KOPT-K1 (cell line): ENCODE results near the gene DPCD.

Source experiments
- H3K27ac ChIP-seq: fragments of 200-600 bp; sonication (generic); 2 replicates; pipeline ENCODE4 v1.5.1; 2016; ENCODE audit warnings: antibody characterized with exemption, mild to moderate bottlenecking, low read depth, low read length; ENCODE audit not compliant: poor library complexity, severe bottlenecking
- H3K36me3 ChIP-seq: fragments of 200-600 bp; sonication (generic); 2 replicates; pipeline ENCODE4 v1.5.1; 2017; ENCODE audit warnings: antibody characterized with exemption, mild to moderate bottlenecking, low read length, moderate library complexity; ENCODE audit not compliant: insufficient read depth
- H3K9me3 ChIP-seq: fragments of 200-600 bp; sonication (generic); 2 replicates; pipeline ENCODE4 v1.5.1; 2017; ENCODE audit warnings: antibody characterized with exemption, low read length, mild to moderate bottlenecking; ENCODE audit not compliant: insufficient read depth, poor library complexity, severe bottlenecking

The DPCD gene

GRCh38 chr10:101563497-101564040 is 24.6 kb upstream of the DPCD start:
- no peak overlapping the region for H3K27ac ChIP-seq
- H3K9me3 ChIP-seq, result no peaks in the 10 kb centered on the region
- no peaks in the 10 kb centered on the region for H3K36me3 ChIP-seq

GRCh38 chr10:101564490-101564991 is 23.6 kb upstream of the DPCD start:
- Histone ChIP-seq H3K36me3 (no peaks in the 10 kb centered on the region), H3K9me3 (no peaks in the 10 kb centered on the region), H3K27ac (no peak overlapping the region)

DNA sequence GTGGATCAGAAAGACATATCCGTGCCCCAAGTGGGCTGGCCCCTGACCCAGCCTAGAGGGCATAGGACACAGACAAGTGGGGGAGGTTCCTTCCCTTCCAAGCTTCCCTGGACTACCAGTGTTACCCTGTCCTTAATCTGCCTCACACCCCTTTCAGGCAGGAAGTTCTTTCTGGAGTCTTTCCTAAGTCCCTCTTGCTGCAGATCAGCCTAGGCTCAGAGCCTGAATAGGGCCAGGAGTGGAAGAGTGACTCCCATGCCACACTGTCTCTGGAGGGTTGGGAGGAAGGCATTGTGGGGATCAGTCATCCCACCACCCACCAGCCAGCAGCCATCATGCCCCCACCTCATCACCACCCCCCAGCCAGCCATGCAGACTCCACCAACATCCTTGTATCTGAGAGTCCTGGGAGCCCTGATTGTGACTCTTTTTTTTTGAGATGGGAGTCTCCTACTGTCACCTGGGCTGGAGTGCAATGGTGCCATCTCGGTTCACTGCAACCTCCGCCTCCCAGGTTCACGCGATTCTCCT is 22.7 kb upstream of the DPCD start:
- Histone ChIP-seq H3K9me3 (no peaks in the 10 kb centered on the region), H3K27ac (no peak overlapping the region), H3K36me3 (no peaks in the 10 kb centered on the region)

DNA sequence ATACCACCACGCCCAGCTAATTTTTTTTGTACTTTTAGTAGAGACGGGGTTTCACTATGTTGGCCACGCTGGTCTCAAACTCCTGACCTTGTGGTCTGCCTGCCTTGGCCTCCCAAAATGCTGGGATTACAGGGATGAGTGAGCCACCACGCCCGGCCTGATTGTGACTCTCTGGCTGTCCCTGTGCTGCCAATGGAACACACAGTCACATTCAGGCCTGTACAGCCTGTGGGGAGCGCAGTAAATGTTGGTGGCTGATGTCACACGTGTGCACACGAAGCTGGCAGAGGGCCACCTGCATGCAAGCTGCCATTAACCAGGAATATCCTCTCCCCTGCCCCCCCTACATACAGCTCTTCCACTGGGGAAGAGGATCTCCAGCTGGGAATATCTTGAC is 22.2 kb upstream of the DPCD start:
- Histone ChIP-seq H3K27ac (no peak overlapping the region), H3K36me3 (no peaks in the 10 kb centered on the region), H3K9me3 (no peaks in the 10 kb centered on the region)

DNA sequence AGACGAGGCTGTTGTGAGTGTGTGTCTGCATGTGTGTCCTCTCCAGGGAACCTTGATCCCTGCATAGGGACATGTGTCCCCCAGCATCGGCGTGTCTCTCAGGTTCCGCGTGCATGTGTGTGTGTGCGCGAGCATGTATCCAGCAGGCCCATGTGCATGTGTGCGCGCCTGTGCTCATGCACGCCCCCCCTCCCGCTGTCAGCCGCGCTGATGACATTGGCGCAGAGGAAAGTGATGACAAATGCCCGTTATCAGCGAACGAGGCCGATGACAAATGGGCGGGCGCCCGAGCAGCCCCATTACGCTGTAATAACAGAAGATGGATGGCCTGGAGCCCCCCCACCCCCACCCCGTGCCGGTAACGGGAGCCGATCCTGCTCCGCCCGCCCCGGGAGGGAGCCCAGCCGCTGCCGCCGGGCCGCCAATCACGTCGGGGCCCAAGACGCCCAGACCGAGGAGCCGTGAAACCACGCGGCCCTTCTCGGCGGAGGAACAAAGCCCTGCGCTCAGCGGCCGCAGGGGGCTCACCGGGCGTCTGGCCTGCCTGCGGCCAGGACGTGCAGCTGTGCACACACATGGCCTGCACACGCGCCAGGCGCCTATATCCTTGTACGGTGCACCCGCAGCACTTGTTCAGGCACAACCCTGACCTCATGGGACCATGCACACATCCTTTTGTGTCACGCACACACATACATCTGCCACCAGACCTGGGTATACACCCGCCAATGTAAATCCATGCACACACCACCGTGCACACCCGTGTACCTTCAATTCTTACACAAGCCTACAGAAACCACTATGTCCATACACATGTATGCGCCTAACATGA is 21.6 kb upstream of the DPCD start:
- no peaks in the 10 kb centered on the region for H3K9me3 ChIP-seq
- no peak overlapping the region for H3K27ac ChIP-seq
- no peaks in the 10 kb centered on the region for H3K36me3 ChIP-seq

DNA sequence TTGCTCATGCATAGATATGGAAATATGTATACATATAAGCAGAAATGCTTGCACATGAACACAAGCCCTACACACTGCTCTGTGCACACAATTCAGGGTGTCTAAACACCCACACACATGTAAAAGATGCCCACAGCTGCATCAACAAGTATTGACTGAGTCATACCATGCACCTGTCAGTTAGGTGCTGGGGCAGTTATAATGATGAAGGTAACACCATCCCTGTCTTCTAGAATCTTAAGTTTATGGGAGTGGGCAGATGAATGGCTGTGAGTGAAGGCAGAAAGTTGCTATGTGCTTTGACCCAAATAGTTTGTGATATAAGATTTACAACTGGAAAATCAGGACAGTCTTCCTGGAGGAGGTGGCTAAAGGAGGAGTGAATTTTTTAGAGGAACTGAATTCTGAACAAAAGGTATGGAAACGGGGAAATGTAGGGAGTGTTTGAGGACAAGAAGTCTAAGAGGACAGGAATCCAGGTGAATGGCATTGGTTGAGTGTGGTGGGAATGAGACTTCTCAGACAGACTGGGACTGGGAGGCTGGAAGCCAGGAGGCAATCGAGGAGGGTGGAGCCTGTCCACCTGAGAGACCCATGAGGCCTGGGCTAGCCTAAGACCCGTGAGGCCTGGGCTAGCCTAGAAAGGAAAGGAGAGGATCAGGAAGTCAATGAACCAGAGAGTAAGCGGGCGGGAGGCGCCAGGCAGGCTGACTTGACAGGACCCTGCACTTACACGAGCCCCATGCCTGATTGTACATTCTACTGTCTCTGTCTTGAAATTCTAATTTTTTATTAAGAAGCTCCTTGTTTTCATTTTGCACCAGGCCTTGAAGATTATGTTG is 20.7 kb upstream of the DPCD start:
- Histone ChIP-seq H3K9me3 (no peaks in the 10 kb centered on the region), H3K36me3 (no peaks in the 10 kb centered on the region), H3K27ac (no peak overlapping the region)

DNA sequence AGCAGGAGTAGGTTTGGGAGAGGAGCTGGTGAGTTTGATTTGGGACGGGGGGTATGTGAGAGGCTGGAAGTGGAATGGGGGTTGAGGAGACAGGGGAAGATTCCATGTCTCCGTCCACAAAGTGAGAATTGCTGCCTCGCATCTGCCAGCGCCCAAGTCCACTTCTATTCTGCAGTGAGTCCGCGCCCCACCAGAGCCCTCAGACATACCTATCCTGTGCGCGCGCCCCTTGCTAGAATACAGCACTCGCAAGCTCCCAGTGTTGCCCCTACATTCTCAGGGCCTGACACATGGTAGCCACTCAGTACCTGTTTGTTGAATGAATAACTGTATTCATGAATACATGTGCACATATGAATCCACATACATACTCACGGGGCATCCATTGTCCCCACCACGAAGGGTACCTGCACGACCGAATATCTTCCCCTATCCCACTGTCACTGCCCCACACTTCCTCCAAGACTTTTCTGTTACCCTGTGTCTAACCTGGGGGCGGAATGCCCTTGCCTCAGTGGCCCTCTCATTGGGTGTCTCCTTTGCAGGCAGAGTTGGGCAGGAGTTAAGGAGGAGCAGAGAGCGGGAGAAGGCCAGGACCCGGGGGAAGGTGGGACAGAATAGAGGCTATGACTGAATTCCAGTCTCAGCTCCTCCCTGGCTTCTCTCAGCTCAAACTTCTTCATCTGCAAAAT is 19.9 kb upstream of the DPCD start:
- Histone ChIP-seq H3K9me3 (no peaks in the 10 kb centered on the region), H3K27ac (no peak overlapping the region), H3K36me3 (no peaks in the 10 kb centered on the region)

DNA sequence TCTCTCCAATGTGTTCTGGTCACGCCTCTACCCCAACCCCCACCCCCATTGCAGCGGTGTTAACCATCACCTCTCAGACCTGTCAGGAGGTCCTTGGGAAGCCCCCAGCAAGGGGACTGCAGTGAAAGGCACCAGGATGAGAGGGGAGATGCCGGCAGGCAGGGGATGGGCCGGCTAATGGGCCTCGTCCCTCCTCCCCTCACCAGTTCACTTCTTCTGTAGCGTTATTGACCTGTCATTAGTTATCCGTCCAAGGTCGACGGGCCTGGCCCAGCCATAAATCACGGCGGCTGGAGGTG is 18.8 kb upstream of the DPCD start:
- no peaks in the 10 kb centered on the region for H3K36me3 ChIP-seq
- H3K27ac ChIP-seq, result no peak overlapping the region
- no peaks in the 10 kb centered on the region for H3K9me3 ChIP-seq

DNA sequence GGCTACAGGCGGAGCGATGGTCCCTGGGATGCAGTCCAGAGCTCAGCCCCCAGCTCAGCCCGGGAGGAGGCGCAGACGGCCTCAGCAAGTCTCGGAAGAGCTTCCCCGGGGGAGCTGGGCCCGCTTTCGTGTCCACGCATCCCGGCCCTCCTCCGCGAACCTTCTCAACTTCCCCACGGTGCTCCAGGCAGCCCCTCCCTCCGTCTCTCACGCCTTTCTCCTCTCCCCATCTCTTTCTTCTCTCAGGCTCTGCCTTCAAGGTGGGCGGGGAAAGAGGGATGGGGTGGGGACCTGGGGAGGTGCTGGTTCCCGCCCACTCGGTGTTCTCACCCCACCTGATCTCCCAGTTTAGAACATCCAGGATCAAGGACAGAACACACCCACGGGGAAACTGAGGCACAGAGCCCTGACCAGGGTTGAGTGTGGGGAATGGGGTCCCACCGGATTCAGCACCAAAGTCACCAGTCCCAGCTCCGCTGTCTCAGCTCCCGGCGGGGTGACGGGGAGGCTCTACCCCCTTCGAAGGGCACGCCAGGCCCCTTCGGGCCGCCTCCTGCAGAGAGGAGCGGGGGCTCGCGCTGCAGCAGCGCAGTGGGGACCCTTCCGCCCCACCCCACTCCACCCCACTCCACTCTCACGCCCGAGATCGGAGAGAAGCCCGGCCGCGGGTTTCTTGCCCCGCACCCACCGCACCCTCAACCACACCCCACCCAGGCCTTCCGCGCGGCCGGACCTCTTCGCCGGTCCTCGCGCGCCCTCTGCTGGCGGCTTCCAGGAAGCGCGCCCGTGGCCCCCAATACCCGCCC is 18.3 kb upstream of the DPCD start:
- Histone ChIP-seq H3K9me3 (no peaks in the 10 kb centered on the region), H3K27ac (no peak overlapping the region), H3K36me3 (no peaks in the 10 kb centered on the region)

GRCh38 chr10:101570428-101571270 is 17.5 kb upstream of the DPCD start:
- no peak overlapping the region for H3K27ac ChIP-seq
- no peaks in the 10 kb centered on the region for H3K9me3 ChIP-seq
- H3K36me3 ChIP-seq, result no peaks in the 10 kb centered on the region

DNA sequence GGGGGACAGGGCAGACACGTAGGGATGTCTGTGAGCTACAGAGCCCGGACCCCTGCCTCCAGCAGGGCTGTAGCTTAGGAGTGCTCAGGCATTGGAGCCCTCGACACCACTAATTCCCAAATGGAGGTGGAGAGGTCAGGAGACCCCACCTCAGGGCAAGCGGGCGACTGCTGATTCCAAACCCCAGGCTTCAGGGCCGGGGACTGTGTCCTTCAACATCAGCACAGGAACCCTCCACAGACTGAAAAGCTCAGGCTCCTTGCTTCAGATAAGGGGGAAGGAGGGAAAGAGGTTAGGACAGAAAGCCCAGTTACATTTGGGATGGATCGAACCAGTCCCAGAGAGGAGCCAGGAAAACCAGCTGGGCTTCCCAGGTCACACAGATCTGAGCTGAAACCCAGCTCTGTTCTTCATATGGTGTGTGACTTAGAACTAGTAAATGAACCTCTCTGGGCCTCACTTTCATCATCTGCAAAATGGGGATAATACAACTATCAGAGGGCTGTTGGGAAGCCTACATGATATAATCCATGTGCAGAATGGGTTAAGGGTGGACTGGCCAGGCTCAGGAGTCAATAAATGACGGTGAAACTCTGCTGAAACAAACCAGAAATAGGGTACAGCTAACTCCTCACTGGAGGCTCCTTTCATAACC is 16.7 kb upstream of the DPCD start:
- Histone ChIP-seq H3K27ac (no peak overlapping the region), H3K36me3 (no peaks in the 10 kb centered on the region), H3K9me3 (no peaks in the 10 kb centered on the region)

GRCh38 chr10:101572126-101572525 is 16.0 kb upstream of the DPCD start:
- no peaks in the 10 kb centered on the region for H3K9me3 ChIP-seq
- no peak overlapping the region for H3K27ac ChIP-seq
- no peaks in the 10 kb centered on the region for H3K36me3 ChIP-seq

DNA sequence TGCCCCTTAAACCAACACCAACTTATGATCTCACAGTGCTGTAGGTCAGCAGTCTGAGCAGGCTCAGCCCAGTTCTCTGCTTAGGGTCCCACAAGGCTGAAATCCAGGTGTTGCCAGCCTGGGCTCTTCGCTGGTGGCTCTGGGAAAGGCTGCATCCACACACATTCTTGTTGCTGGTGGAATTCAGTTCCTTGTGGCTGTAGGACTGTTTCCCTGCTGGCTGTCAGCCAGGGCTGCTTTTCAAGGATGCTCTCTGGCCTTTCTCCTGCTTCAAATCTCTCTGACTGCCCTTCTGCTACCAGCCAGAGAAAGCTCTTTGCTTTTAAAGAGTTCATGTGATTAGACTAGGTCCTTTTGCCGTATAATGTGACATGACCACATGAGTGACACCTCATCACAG is 15.3 kb upstream of the DPCD start:
- Histone ChIP-seq H3K9me3 (no peaks in the 10 kb centered on the region), H3K27ac (no peak overlapping the region), H3K36me3 (no peaks in the 10 kb centered on the region)
